Measurements from ENCODE around the gene HOXC6.

DNA sequence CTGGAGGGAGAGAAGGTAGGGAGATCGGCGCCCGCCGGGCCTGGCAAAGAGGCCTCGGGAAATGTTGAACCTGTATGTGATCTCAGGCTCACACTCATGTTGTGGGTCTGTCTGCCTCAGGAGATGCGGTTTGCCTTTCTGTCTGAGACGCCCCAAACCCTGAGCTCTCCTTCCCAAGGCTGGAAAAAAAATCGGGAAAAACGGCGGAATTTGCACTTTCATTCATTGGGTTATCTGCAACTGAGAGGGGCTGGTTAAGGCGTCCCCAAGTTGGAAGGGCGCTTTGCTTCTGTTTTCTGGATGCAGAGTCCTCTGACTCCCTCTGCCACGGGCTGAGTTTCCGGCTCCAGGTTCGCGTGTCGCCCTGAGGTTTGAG, 33.2 kb upstream of the HOXC6 start:
- TF ChIP-seq, protein P1, sequence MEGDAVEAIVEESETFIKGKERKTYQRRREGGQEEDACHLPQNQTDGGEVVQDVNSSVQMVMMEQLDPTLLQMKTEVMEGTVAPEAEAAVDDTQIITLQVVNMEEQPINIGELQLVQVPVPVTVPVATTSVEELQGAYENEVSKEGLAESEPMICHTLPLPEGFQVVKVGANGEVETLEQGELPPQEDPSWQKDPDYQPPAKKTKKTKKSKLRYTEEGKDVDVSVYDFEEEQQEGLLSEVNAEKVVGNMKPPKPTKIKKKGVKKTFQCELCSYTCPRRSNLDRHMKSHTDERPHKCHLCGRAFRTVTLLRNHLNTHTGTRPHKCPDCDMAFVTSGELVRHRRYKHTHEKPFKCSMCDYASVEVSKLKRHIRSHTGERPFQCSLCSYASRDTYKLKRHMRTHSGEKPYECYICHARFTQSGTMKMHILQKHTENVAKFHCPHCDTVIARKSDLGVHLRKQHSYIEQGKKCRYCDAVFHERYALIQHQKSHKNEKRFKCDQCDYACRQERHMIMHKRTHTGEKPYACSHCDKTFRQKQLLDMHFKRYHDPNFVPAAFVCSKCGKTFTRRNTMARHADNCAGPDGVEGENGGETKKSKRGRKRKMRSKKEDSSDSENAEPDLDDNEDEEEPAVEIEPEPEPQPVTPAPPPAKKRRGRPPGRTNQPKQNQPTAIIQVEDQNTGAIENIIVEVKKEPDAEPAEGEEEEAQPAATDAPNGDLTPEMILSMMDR (IDR thresholded peaks at IDR 0.05) = no peak
- TF ChIP-seq POLR2AphosphoS5 (IDR thresholded peaks at IDR 0.05) (no peak), POLR2A (IDR thresholded peaks at IDR 0.05) (no peak), EP300 (IDR thresholded peaks at IDR 0.05; ENCODE audit: low read depth) (no peak)
